Measurements from ENCODE around the gene NF1. TPM values are rescaled to one million over a fixed set of nuclear protein-coding genes. Genes with fewer than 3 reads are reported as not detected.
"Not testable (repeated sequence)": the region's sequence is repeated elsewhere in the genome, so short reads cannot be mapped to it uniquely, and the experiment has no call there.

The NF1 gene
- 100 to 1,000 TPM in 2 of 4 donors, 10 to 100 TPM in 2; 66.8 to 106 (median 95.6) TPM for total RNA-seq

- no peaks in the 10 kb centered on the region for H3K36me3 ChIP-seq
- peak; percentile 88 to 97 (median 94) for DNase-seq
- H3K27ac ChIP-seq, result peak within 1 kb of the TSS; percentile 81 to 98 (median 96)
- no peaks in the 10 kb centered on the region for H3K27me3 ChIP-seq
- peak within 1 kb of the TSS; percentile 83 to 100 (median 93) for H3K4me3 ChIP-seq
- no peaks in the 10 kb centered on the region for H3K4me1 ChIP-seq
- no peaks in the 10 kb centered on the region for H3K9me3 ChIP-seq
- peak; percentile 53 to 80 for TF ChIP-seq POLR2A (IDR thresholded peaks at IDR 0.05)
- no peak for TF ChIP-seq CTCF (IDR thresholded peaks at IDR 0.05)
Observed at GRCh38 chr17:31094600-31095235, at the start of gene NF1. NF1 (plus strand) TSS chr17:31094977; CDS start chr17:31095310, 333 bp downstream.

GRCh38 chr17:31046856-31047425 is 47.8 kb upstream of the NF1 start:
- not testable (repeated sequence) for H3K27ac ChIP-seq, H3K4me1 ChIP-seq, H3K9me3 ChIP-seq, H3K4me3 ChIP-seq, H3K27me3 ChIP-seq, DNase-seq, H3K36me3 ChIP-seq

GRCh38 chr17:31048142-31048541 is 46.6 kb upstream of the NF1 start:
- DNase-seq, result no peak
- no peaks in the 10 kb centered on the region for H3K4me1 ChIP-seq
- no peak overlapping the region for H3K27ac ChIP-seq
- no peak overlapping the region for H3K4me3 ChIP-seq
- H3K9me3 ChIP-seq, result no peaks in the 10 kb centered on the region
- no peak for TF ChIP-seq CTCF (IDR thresholded peaks at IDR 0.05)
- no peak for TF ChIP-seq POLR2A (IDR thresholded peaks at IDR 0.05)
- H3K36me3 ChIP-seq, result no peaks in the 10 kb centered on the region
- no peaks in the 10 kb centered on the region for H3K27me3 ChIP-seq

- TF ChIP-seq CTCF (IDR thresholded peaks at IDR 0.05) (no peak), POLR2A (IDR thresholded peaks at IDR 0.05) (no peak)
- Histone ChIP-seq H3K27me3 (no peaks in the 10 kb centered on the region), H3K4me3 (no peak overlapping the region), H3K27ac (no peak overlapping the region), H3K4me1 (no peaks in the 10 kb centered on the region), H3K9me3 (no peaks in the 10 kb centered on the region), H3K36me3 (no peaks in the 10 kb centered on the region)
- no peak for DNase-seq
Observed at GRCh38 chr17:31048780-31049179, 46.0 kb upstream of the NF1 start.

GRCh38 chr17:31050948-31051347 is 43.8 kb upstream of the NF1 start:
- Histone ChIP-seq H3K36me3 (no peaks in the 10 kb centered on the region), H3K27ac (no peak overlapping the region), H3K4me1 (no peaks in the 10 kb centered on the region), H3K4me3 (no peak overlapping the region), H3K27me3 (no peaks in the 10 kb centered on the region), H3K9me3 (no peaks in the 10 kb centered on the region)
- DNase-seq, result no peak
- no peak for TF ChIP-seq POLR2A (IDR thresholded peaks at IDR 0.05)
- TF ChIP-seq CTCF (IDR thresholded peaks at IDR 0.05), result no peak

- TF ChIP-seq CTCF (IDR thresholded peaks at IDR 0.05) (no peak), POLR2A (IDR thresholded peaks at IDR 0.05) (no peak)
- DNase-seq, result no peak
- no peaks in the 10 kb centered on the region for H3K36me3 ChIP-seq
- H3K27me3 ChIP-seq, result no peaks in the 10 kb centered on the region
- no peak overlapping the region for H3K4me3 ChIP-seq
- no peaks in the 10 kb centered on the region for H3K4me1 ChIP-seq
- no peaks in the 10 kb centered on the region for H3K9me3 ChIP-seq
- H3K27ac ChIP-seq, result no peak overlapping the region
Observed at GRCh38 chr17:31051506-31051905, 43.3 kb upstream of the NF1 start.

Measured in Peyer's patch (tissue), 4 donors.